Chondrocyte (in vitro differentiated cells): ENCODE measurements around the gene CAPN7. TPM values are rescaled to one million over a fixed set of nuclear protein-coding genes. Genes with fewer than 3 reads are reported as not detected.

Experiments
- DNase-seq: peaks from one replicate; pipeline ENCODE4 v3.0.0; 2021; ENCODE audit warnings: mixed read lengths, low spot score
- H3K27ac Mint-ChIP-seq: one replicate; pipeline ENCODE4 v1.8.0; 2021; ENCODE audit warnings: mild to moderate bottlenecking, moderate library complexity, mixed read lengths; ENCODE audit not compliant: unreplicated experiment
- H3K27me3 Mint-ChIP-seq: 2 replicates; pipeline ENCODE4 v1.8.0; 2021; ENCODE audit warnings: low read depth, mixed read lengths
- H3K36me3 Mint-ChIP-seq: 2 replicates; pipeline ENCODE4 v1.8.0; 2021; ENCODE audit warnings: low read depth, mixed read lengths
- H3K4me1 Mint-ChIP-seq: 2 replicates; pipeline ENCODE4 v1.8.0; 2021; ENCODE audit warnings: low read depth, mild to moderate bottlenecking, mixed read lengths
- H3K4me3 Mint-ChIP-seq: one replicate; pipeline ENCODE4 v1.8.0; 2021; ENCODE audit warnings: mild to moderate bottlenecking, moderate library complexity, mixed read lengths; ENCODE audit not compliant: unreplicated experiment
- H3K9me3 Mint-ChIP-seq: 2 replicates; pipeline ENCODE4 v1.8.0; 2021; ENCODE audit warnings: low read depth, mixed read lengths
- CTCF ChIP-seq: fragments of 200-600 bp; sonication (generic); IDR thresholded peaks from 2 replicates; pipeline ENCODE4 v1.5.0; 2021; ENCODE audit warnings: antibody characterized with exemption, mild to moderate bottlenecking, moderate library complexity
- total RNA-seq: library from RNA; stranded (reverse); gene quantifications from 3 replicates; pipeline ENCODE4 v1.2.1, GENCODE V29; 2021

Gene CAPN7
- total RNA-seq, 1 donor from 2014 or later, result 47.2 TPM

GRCh38 chr3:15300323-15301078 is 94.5 kb downstream of the CAPN7 start:
- Mint-ChIP-seq H3K4me1 (peaks cover 10% of the 10 kb centered on the region), H3K27me3 (no peaks in the 10 kb centered on the region), H3K36me3 (peaks cover 6% of the 10 kb centered on the region), H3K4me3 (no peak overlapping the region), H3K9me3 (peaks cover 2% of the 10 kb centered on the region), H3K27ac (no peak overlapping the region)
- no peak for TF ChIP-seq CTCF
- DNase-seq, result no peak

GRCh38 chr3:15301761-15302160 is 95.7 kb downstream of the CAPN7 start:
- H3K27ac Mint-ChIP-seq, result no peak overlapping the region

More at GRCh38 chr3:15301761-15302160, 95.7 kb downstream of the CAPN7 start:
- H3K27me3 Mint-ChIP-seq, result no peaks in the 10 kb centered on the region
- no peaks in the 10 kb centered on the region for H3K9me3 Mint-ChIP-seq
- no peak for TF ChIP-seq CTCF
- no peak for DNase-seq
- H3K36me3 Mint-ChIP-seq, result peaks cover 6% of the 10 kb centered on the region
- H3K4me3 Mint-ChIP-seq, result no peak overlapping the region
- peaks cover 12% of the 10 kb centered on the region for H3K4me1 Mint-ChIP-seq

Other genes with a start within 250 kb of the CAPN7 start
- 29.5 to 35.7 TPM (median 29.8 TPM) in 3 replicates for gene MRPS25, start 140.9 kb upstream of the CAPN7 start, total RNA-seq
- 22.3 to 31.4 TPM (median 24.1 TPM) in 3 replicates for gene RBSN, start 107.1 kb upstream of the CAPN7 start, total RNA-seq
- 12.2 to 13.5 TPM (median 13.3 TPM) in 3 replicates for gene SH3BP5, start 126.3 kb downstream of the CAPN7 start, total RNA-seq
- 16.8 to 19.7 TPM (median 19.7 TPM) in 3 replicates for gene METTL6, start 221.3 kb downstream of the CAPN7 start, total RNA-seq
- gene EAF1, start 221.4 kb downstream of the CAPN7 start, total RNA-seq, result 15.7 to 18.4 TPM (median 16.9 TPM) in 3 replicates